GM19193 (cell line): ENCODE results near the gene STAB2.

Experiments
- POLR2A ChIP-seq: IDR thresholded peaks from 4 replicates; pipeline ENCODE4 v1.6.1; 2011; ENCODE audit not compliant: insufficient read depth, insufficient read length; ENCODE audit errors: extremely low read depth

STAB2 gene

DNA sequence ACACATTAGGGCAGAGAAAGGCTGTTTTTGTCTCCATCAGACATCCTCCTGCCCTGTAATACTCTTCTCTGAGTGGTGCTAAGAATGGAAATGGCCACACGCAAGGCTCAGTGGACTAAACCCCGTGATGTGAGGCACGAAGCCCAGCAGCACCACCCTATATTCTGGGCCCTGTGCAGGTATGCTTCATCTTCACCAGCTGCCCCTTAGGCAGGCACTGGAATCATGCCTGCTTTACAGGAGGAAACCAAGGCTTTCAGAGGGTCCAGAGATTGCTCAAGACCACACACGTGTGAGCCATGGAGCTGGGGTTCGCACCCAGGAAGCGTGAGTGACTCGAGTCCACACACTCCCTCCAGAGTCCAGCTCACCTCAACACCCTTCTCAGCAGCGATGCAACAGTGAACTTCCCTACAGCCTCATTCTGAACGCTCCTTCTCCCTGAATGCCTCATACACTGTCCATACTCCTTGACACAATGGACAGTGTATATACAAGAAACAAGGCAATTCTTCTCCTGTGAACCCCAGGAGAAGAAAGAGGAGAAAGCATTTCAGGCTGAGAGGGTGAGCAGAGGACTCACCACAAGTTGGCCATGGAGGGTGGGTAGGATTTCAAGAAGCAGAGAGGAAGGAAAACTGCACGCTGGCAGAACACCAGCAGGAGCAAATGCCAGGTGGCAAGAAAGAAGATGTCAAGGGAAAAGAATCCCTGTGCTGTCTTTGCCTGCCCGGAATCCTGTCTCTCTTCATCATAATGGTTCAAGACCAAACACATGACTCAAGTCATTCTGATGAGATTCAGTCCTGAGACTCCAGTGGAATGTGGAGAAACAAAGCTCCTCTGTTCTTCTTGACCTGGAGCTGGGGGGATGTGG, 214.9 kb downstream of the STAB2 start:
- no peak for TF ChIP-seq POLR2A

- no peak for TF ChIP-seq POLR2A
Observed at GRCh38 chr12:103802586-103802886, 215.5 kb downstream of the STAB2 start.

- no peak for TF ChIP-seq POLR2A
Observed at GRCh38 chr12:103803847-103804246, 216.8 kb downstream of the STAB2 start.

DNA sequence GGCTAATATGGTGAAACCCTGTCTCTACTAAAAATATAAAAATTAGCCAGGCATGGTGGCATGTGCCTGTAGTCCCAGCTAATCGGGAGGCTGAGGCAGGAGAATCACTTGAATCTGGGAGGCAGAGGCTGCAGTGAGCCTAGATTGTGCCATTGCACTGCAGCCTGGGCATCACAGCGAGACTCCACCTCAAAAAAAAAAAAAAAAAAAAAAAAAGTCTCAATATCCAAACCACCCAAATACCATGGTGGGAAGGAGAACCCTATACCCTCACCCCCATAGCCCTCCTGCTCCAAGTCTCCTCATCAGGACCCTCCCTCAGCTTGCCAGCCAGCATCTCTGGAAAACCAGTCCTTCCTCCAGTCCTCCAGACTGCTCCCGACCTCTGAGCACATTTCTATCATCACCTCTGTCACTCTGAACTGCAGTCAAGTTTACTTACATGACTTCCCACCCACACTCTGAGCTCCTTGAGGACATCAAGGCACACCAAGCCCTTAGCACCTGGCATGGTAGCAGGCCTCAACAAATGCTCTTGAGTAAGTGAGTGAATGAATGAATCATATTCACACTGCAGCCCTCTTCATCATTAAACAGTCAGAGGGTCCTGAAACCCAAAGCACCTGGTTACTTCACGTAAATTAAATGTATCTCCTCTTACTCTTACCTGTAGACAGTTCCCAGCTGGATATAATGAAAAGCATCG, 218.7 kb downstream of the STAB2 start:
- TF ChIP-seq POLR2A, result no peak

GRCh38 chr12:103806803-103807202, 219.7 kb downstream of the STAB2 start:
- no peak for TF ChIP-seq POLR2A

DNA sequence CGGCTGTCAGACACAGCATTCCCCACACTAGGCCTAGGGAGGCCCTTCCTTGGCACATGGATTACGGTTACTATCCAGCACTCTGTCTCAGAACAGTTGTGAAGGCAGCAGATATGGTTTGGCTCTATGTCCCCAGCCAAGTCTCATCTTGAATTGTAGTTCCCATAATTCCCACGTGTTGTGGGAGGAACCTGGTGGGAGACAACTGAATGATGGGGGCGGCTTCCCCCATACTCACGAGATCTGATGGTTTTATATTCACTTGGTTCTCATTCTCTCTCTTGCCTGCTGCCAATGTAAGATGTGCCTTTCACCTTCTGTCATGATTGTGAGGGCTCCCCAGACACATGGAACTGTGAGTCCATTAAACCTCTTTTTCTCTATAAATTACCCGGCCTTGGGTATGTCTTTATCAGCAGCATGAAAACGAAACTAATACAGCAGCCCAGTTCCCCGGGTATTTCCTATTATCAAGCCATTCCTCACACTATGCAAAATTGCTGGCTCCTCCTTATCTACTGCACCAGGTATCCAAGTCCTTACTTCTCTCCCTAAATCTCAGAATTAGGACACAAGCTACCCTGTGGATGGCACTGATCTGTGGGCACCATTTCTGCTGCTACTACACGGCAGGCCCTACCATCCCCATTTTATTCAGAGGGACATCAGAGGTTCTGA, 220.6 kb downstream of the STAB2 start:
- no peak for TF ChIP-seq POLR2A

DNA sequence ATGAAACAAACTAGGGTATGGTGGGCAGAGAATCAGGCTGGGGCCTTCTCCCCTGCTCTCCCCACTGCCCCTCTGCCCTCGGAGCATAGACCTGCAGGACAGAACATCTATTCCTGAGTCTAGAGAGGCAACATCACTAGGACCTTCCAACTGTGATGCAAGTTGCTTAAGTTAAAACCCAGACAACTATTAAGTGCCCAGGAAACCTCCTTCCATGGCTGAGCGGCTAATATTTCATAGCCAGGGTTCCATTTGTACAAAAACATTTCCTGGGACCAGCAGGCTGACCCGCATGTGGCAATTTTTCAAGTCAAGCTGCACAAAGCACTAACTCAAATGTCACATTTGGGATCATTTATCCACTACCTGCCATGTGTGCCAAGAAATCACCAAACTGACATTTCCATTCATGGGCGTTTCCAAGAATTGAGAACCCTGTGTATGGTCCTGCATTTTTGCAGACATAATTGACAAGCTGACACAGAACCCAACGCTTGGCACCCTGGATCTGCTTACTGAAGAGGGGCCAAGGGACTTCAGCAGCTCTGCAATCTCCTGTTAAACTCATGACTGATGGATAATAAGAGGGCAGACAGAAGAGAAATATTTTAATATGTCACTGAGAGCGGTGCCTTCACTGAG, 221.3 kb downstream of the STAB2 start:
- TF ChIP-seq POLR2A, result no peak

DNA sequence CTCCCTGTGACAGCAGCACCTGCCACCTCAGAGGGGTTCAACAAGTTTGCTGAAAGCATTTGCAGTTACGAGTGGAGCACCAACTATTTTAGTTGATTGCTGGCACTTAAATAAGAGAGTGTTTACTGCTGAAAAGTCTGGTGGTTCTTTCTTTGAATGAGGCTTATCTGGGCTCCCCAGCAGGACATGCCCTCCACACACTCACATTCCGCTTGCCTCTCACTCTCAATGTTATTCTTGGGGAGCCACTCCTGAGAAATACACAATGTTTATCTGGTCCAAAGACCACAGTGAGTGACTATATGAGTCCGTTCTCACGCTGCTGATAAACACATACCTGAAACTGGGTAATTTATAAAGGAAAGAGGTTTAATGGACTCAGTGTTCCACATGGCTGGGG, 222.1 kb downstream of the STAB2 start:
- TF ChIP-seq POLR2A, result no peak

DNA sequence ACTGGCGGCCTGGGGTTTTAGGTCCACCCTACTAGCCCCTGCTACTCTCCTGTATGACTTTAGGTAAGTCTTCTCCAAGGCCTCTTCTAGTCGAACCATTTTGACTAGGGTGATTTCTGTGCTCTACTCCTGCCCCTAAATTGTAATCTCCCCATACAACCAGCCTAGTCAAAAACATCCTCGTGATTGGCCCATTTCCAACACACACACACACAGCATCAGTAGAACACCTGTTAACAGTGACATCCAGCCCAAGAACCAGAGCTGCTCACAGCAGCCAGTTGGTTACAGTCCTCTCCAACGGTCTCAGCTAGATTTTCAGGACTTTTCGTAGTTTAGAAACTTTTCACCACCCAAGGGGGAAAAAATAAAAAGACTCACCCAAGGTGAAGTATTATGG, 223.0 kb downstream of the STAB2 start:
- TF ChIP-seq POLR2A, result no peak

GRCh38 chr12:103811791-103812190, 224.7 kb downstream of the STAB2 start:
- TF ChIP-seq POLR2A, result no peak

GRCh38 chr12:103812789-103813188, 225.7 kb downstream of the STAB2 start:
- TF ChIP-seq POLR2A, result no peak

DNA sequence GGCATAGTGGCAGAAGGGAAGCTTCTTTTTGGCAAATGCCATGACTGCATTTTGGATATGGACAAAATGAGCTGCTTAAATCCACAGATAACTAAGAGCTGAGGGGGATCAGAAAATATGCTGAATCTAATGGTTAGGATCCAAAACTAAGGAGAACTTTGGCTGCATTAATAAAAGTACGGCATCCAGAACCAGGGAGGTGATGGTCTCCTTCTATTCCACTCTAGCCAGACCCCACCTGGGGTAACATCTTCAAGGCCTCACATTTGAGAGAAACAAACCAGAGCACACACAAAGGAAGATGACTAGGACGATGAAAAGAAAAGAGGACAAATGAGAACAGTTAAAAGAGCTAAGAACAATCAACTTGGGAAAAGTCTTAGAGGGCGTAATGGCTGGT, 226.4 kb downstream of the STAB2 start:
- no peak for TF ChIP-seq POLR2A

DNA sequence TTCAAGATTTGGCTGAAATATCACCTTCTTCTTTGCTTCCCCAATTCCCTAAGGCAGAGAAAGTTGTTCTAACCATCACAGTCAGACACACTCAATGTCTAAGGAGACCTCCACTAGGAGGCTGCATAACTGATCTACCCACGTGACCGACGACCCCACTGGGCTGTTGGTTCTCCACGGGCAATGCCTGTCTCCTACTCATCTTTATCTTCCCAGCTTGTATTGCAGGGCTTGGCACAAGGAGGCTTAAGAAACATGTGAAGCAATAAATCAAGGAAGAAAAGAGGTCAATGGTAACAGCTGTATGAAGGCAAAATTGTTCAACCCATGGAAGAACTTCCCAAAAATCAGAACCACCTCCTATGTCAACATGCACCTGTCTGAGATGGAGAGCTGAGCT, 226.9 kb downstream of the STAB2 start:
- no peak for TF ChIP-seq POLR2A

GRCh38 chr12:103814436-103814835, 227.4 kb downstream of the STAB2 start:
- TF ChIP-seq POLR2A, result no peak
